ENCODE data around the gene PIP5K1C.

The PIP5K1C gene

DNA sequence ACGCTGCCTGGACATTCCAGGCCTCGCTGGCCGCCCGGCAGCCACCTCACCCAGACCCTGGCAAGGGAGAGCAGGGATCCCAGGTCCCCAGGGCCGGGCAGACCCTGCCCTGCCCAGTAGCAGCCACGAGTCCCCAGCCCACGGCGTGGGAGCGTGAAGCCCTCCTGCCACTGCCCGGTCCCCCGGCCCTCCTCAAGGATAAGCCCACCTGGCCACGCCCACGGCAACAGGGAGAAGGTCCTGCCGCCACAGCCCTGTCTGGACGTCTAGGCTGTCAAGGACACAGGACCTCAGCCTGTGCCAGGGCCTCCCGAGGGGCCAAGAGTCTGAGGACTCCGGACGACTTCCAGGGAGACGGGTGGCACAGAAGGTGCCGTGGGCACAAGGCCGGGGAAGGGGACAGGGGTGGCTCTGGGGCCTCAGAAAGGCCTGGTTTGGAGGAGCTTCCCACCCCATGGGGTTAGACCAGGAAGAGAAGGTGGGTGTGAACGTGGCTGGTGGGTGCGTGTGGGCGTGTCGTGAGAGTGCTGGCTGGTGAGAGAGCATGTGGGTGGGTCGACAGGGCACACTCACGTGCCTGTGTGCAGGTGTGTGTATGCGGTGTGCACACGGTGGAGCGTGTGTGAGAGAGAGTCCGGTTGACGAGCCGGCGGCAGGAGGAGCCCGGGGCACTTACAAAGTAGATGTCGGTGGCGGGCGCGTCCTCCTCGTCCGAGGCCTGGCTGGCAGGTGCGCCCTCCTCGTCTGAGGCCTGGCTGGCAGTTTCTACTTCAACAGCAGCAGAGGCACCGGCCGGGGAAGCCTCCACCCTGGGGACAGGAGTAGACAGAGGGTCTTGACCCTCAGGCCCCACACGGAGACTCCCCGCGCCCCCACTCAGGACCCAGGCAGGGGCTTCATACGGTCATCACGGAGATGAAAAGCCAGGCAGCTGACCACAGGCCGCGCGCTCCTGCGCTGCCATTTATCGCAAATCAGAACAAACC lies 61.8 kb downstream of the PIP5K1C start:
- in situ Hi-C loops (cut with HindIII; ENCODE audit: low sequenced_read_pairs) = no loop called here
- H3K4me3 ChIP-seq (ENCODE audit: low read depth, low read length) = no peak overlapping the region
- TF ChIP-seq, protein P1, sequence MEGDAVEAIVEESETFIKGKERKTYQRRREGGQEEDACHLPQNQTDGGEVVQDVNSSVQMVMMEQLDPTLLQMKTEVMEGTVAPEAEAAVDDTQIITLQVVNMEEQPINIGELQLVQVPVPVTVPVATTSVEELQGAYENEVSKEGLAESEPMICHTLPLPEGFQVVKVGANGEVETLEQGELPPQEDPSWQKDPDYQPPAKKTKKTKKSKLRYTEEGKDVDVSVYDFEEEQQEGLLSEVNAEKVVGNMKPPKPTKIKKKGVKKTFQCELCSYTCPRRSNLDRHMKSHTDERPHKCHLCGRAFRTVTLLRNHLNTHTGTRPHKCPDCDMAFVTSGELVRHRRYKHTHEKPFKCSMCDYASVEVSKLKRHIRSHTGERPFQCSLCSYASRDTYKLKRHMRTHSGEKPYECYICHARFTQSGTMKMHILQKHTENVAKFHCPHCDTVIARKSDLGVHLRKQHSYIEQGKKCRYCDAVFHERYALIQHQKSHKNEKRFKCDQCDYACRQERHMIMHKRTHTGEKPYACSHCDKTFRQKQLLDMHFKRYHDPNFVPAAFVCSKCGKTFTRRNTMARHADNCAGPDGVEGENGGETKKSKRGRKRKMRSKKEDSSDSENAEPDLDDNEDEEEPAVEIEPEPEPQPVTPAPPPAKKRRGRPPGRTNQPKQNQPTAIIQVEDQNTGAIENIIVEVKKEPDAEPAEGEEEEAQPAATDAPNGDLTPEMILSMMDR (IDR thresholded peaks at IDR 0.05; ENCODE audit: low read depth, low read length) = no peak
- no peak for DNase-seq (ENCODE audit: low read depth, low spot score)

DNA sequence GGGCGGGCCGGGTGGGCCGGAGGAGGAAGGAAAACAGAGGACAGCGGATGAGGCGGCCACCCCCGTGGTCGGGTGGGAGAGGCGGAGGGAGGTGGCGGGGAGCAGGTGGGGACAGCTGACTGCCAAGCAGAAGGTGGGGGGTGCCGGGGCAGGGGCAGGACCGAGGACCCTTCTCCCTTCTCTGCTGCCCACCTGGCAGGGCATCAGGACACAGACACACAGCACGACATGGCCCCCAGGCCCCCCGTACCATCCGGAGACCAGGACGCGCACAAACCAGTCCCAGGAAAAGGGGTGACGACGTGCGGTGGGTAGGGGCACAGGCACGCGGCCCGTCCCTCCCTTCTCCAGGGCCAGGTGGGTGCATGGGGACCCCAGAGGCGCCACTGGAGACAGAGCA lies 62.6 kb downstream of the PIP5K1C start:
- no peak for DNase-seq (ENCODE audit: low read depth, low spot score)
- in situ Hi-C loops (cut with HindIII; ENCODE audit: low sequenced_read_pairs) = no loop called here
- TF ChIP-seq, protein P1 (IDR thresholded peaks at IDR 0.05; ENCODE audit: low read depth, low read length) = no peak

DNA sequence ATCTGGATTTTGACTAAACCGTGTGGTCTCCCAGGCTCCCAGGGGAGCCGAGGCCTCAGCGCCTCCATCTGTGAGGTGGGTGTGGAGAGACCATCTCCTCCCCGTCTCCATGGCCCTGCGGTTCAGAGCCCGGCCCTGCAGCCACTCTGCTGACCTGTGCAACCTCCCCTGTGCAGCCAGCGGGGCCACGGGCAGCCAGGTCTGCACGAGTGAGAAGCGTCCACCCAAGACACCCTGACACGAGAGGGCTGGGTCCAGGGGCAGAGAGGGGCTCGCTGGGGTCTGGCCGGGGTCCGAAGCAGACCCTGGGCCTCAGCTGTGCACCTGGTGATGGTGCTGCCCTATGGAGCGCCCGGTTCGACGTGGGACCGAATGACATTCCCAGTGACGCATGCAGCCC lies 63.3 kb downstream of the PIP5K1C start:
- H3K4me3 ChIP-seq (ENCODE audit: low read depth, low read length) = no peak overlapping the region
- in situ Hi-C loops (cut with HindIII; ENCODE audit: low sequenced_read_pairs) = no loop called here
- TF ChIP-seq, protein P1 (IDR thresholded peaks at IDR 0.05; ENCODE audit: low read depth, low read length) = no peak
- no peak for DNase-seq (ENCODE audit: low read depth, low spot score)

More for the DNA sequence above, 62.6 kb downstream of the PIP5K1C start:
- no peak overlapping the region for H3K4me3 ChIP-seq (ENCODE audit: low read depth, low read length)

DNA sequence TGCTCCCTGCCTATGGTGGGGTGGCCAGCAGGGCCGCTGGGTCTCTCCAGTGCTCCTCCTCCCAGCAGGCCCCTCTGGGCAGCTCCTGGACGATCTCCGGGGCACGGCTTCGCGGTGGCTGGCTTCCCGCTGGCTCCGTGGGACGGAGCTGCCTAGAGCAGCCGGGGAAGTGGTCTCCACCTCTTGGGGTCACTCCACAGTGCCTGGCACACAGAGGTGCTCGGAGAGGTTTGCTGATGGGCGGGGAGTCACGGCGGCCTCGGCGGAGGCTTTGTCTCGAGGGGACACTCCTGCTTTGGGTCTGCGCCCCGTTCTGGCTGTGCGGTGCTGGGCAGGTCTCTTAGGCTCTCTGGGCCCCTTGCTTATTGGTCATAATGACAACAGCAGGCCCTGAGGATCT lies 63.8 kb downstream of the PIP5K1C start:
- DNase-seq (ENCODE audit: low read depth, low spot score) = no peak
- H3K4me3 ChIP-seq (ENCODE audit: low read depth, low read length) = no peak overlapping the region
- TF ChIP-seq, protein P1 (IDR thresholded peaks at IDR 0.05; ENCODE audit: low read depth, low read length) = no peak

DNA sequence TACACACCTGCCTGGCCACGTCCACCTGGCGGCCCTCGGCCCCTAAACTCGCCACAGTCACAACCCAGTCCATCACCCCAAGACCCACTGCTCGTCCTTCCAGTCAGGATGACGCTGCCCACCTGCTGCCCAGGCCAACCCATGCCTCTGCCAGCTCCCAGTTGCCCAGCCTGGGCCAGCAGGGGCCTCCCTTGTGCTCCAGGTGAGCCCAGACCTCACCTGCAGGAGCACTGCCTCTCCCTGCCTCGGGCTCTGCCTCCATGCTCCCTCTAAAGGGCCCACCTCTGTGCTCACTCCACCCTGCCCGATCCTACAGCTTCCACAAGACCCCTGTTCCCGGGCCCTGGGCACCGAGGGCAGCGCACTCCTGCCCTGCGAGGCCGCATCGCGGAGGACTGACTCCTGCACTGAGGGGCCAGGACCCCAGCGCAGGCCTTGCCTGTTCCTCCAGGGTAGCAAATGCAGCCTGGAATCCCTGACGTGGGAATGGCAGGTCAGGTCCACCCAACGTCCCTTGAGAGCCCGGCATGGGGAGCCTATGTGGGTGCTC lies 65.7 kb downstream of the PIP5K1C start:
- no peak for DNase-seq (ENCODE audit: low read depth, low spot score)
- TF ChIP-seq, protein P1 (IDR thresholded peaks at IDR 0.05; ENCODE audit: low read depth, low read length) = no peak
- in situ Hi-C loops (cut with HindIII; ENCODE audit: low sequenced_read_pairs) = no loop called here
- no peak overlapping the region for H3K4me3 ChIP-seq (ENCODE audit: low read depth, low read length)

More for the DNA sequence above, 63.8 kb downstream of the PIP5K1C start:
- in situ Hi-C loops (cut with HindIII; ENCODE audit: low sequenced_read_pairs) = no loop called here

DNA sequence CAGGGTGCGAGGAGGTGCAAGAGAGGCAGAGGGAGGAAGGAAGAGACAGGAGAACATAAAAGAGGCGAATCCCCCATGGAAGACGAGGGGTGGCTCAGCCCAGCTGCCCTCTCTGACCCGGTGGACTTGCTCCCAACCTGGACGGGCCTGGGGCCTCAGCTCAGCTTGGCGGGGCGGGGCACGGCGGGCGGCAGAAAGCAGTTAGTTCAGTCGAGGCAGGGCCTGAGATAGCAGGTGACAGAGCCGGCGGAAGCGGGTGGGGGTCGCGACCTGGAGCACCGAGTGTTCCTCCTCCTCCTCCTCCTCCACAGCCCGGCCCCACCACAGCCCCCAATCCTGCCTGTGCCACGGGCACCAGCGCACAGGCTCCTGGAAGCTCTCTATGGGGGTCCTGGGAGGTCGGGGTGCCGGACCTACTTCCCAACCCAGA lies 66.7 kb downstream of the PIP5K1C start:
- DNase-seq (ENCODE audit: low read depth, low spot score) = no peak
- in situ Hi-C loops (cut with HindIII; ENCODE audit: low sequenced_read_pairs) = no loop called here
- no peak overlapping the region for H3K4me3 ChIP-seq (ENCODE audit: low read depth, low read length)
- TF ChIP-seq, protein P1 (IDR thresholded peaks at IDR 0.05; ENCODE audit: low read depth, low read length) = no peak
